SHP77 (cell line): Measurements from ENCODE around the gene NKAP.
"Not testable (repeated sequence)": the region's sequence is repeated elsewhere in the genome, so short reads cannot be mapped to it uniquely, and the experiment has no call there.

Experiments used
- DNase-seq, 2 experiments: peaks; one replicate each; lab custom pipeline; 2025; lab: John Stamatoyannopoulos, UW

NKAP gene

DNA sequence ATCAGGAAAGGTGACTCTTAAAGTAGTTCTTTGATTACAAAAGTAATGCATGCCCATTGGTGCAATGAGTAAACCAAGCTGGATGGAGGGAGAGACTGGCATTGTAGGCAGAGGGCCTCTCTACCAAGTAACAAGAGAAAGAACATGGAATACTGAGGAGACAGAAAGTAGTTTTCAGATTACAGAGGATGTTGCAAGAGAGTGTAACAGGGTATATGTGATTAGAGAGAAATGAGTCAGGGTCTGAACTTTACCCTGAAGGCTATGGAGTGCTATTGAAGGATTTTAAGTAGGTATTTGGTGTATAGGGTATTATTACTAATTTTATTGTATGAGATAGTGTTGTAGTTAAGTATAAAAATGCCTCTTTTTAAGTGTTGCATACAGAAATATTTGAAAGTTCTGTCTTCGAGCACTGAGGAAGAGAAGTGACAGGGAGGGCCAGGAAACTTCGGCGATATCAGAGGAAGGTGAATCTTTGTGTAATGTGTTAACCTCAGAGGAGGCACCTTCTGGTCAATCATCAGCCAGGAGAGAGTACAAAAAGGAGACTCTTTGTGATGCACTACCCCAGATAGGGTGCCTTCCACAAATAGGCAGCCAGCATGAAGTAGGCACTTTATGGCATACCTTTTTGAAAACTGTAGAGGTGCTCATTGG, 8.2 kb downstream of the NKAP start:
- no peak for DNase-seq

DNA sequence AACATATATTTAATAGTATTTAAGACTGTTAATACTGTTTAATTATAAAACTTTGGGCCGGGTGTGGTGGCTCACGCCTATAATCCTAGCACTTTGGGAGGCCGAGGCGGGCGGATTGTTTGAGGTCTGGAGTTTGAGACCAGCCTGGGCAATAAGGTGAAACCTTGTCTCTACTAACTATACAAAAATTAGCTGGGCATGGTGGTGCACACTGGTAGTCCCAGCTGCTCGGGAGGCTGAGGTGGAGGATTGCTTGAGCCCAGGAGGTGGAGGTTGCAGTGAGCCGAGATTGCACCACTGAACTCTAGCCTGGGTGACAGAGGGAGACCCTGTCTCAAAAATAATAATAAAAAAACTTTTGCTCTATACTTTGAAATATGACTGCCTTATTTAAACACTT, 21.2 kb downstream of the NKAP start:
- not testable (repeated sequence) for DNase-seq

DNA sequence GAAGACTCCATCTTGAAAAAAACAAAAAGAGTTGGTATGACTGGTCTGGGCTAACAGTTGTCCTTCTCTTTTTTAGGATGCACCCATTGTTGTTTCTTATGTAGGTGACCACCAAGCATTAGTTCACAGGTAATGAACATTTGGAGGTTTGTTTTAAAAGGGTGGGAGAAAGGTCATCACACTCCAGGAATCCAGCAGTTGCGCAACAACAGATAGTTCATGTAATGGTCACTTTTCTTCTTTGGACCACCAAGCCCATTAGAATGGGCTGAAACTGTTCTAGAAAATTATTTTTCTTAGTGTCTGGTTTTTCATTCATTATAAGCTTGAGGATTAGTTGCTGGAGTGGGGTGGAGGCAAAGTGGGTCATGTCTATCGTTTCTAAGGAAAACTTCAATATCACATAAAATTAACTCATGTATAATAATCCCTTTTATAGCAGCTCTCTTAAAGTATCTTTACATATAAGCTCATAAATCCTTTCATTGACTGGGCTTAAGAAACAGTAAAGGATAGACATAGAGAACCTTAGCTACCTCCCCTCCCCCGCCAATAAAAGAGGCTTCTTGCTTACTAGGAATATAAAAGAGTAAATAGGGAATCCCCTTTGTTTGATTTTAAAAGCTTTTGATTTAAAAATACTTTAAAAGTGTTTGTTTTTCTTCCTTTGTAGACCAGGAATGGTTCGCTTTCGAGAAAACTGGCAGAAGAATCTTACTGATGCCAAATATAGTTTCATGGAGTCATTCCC, 23.5 kb downstream of the NKAP start:
- DNase-seq, result no peak

DNA sequence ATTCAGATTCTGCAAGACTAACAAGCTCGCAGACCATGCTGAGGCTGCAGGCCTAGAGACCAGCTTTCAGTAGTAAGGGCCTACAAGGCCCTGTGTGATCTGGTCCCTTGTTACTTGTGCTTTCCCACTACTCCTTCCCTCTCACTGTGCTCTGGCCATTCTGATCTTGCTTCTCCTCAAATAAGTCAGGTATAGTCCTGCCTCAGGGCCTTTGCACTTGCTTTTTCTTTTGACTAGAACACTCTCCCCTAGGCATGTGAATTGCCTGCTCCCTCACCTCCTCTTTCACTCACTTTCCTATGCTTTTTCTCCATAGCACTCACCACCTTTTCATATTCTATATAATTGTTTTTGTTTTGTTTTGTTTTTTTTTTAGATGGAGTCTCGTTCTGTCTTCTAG, 25.7 kb downstream of the NKAP start:
- DNase-seq, result no peak

DNA sequence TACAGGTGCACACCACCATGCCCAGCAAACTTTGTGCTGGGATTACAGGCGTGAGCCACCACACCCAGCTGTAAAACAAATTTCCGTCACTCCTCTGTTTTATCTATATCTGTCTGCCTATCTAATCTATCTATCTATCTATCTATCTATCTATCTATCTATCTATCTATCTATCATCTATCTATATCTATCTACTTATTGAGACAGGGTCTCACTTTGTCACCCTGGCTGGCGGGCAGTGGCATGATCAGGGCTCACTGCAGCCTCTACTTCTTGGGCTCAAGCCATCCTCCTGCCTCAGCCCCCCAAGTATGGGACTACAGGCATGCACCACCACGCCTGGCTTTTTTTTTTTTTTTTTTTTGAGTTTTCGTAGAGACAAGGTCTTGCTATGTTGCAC, 27.2 kb downstream of the NKAP start:
- DNase-seq, result no peak

DNA sequence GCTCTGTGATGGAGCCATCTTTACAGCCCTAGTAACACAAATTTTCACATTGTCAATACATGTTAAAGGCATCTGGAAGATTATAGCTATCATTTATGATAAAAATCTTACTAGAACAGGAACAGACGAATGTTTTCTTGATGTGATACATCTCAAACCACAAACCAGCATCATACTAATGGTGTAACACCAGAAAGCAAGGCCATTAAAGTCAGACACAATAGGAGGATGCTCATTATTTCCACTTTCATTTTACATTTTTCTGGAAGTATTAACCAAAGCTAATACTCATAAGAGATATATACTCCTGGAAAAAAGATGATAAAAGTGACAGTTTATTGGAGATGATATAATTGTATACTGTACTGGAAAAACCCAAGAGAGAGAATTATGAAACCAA, 42.6 kb downstream of the NKAP start:
- DNase-seq, result no peak

DNA sequence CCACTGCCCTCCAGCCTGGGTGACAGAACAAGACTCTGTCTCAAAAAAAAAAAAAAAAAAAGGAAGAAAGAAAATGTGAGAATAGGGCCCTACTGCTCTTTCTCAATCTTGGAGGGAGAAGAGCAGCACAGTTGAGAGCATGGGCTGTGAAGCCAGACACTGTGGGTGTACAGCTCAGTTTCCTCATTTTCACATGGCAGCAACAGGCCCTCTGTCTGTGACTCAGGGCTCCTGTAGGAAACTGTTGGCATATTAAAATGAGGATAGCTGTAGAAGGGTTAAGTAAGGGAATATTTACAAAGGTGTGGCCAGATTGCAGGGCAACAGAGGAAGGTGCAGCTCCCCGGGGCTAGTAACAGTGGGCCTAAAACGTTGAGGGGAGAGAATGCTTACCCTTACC, 44.4 kb downstream of the NKAP start:
- DNase-seq, result no peak

DNA sequence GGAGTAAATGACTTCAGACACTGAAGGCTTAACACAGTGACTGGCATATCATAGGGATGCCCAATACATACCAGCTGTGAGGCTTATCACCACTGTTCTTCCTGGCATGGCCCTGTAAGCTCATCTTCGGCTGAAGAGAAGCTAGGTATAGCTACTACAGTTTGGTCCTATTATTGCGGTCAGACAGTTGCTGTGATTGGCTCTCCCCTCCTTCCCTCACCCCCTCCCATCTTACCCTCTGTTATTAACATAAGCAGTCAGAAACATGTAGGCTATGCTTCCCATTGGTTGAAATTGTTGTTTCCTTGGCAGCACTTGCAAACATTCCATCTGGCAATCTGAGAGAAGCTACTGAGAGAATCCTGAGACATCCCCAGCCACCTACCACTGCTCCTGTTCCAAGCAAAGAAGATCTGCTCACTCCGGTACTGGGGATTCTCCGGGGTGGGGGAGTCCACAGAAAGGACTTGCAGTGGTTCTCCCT, 47.7 kb downstream of the NKAP start, which contains the start of gene AKAP14:
Gene AKAP14, plus strand, starts transcription at position 51 of the 484 bp plus-strand sequence. CDS start 7,331 bp downstream, outside the sequence.
- DNase-seq, result no peak

DNA sequence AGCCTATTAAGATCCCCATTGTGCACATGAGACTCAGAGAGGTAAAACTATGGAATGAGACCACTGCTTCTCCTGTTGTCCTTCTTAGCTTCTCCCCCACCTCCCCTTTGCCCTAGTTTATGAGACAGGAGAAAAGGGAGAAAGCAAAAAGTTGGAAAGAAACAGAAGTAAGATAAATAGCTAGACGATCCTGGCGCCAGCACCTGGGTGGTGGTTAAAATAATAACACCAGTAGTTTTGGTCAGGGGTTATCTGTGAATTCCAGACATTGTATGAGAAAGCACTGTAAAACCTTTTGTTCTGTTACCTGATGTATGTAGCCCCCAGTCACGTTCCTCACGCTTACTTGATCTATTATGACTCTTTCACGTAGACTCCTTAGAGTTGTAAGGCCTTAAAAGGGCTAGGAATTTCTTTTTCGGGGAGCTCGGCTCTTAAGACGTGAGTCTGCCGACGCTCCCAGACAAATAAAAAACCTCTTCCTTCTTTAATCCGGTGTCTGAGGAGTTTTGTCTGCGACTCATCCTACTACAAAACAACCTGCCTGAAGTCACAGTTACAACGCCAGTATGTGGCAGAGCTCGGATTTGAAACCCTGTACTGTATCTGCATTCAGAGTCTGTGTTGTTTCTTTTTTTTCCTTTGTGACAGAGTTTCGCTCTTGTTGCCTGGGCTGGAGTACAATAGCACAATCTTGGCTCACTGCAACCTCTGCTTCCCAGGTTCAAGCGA, 51.4 kb downstream of the NKAP start:
- DNase-seq, result not testable (repeated sequence)

DNA sequence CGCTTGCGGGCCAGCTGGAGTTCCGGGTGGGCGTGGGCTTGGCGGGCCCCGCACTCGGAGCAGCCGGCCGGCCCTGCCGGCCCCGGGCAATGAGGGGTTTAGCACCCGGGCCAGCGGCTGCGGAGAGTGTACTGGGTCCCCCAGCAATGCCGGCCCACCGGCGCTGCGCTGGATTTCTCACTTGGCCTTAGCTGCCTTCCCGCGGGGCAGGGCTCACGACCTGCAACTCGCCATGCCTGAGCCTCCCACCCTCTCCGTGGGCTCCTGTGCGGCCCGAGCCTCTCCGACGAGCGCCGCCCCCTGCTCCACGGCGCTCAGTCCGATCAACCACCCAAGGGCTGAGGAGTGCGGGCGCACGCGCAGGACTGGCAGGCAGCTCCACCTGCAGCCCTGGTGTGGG, 52.9 kb downstream of the NKAP start:
- not testable (repeated sequence) for DNase-seq

DNA sequence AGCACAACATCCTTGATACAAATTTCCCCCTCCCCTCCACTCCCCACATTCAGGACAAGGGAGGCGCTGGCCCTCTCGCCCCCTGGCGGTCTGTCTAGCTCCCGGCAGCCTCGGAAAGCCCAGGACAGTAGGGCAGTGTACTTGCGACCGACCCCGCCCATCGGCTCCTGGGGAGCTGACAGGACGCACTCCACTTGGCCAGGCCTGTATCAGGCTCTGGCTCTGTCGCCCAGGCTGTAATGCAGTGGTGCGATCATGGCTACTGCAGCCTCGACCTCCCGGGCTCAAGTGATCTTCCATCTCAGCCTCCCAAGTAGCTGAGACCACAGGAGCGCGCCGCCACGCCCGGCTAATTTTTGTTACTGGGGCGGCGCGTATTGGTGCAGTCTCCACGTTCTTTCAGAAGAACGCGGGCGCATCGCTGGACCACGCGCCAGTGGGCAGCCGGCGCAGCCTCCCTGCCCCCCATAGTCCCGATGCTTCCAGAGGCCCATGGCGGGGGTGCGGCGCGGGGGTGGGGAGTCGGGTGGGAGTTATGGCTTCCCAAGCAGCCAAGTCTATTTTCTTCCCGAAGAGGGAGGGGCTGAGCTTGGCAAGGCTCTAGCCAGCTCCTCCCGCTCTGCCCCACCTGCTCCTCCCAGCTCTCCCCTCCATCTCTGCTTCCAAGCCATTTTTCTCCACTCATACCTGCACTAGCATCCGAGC, 55.7 kb downstream of the NKAP start:
- DNase-seq, result no peak

DNA sequence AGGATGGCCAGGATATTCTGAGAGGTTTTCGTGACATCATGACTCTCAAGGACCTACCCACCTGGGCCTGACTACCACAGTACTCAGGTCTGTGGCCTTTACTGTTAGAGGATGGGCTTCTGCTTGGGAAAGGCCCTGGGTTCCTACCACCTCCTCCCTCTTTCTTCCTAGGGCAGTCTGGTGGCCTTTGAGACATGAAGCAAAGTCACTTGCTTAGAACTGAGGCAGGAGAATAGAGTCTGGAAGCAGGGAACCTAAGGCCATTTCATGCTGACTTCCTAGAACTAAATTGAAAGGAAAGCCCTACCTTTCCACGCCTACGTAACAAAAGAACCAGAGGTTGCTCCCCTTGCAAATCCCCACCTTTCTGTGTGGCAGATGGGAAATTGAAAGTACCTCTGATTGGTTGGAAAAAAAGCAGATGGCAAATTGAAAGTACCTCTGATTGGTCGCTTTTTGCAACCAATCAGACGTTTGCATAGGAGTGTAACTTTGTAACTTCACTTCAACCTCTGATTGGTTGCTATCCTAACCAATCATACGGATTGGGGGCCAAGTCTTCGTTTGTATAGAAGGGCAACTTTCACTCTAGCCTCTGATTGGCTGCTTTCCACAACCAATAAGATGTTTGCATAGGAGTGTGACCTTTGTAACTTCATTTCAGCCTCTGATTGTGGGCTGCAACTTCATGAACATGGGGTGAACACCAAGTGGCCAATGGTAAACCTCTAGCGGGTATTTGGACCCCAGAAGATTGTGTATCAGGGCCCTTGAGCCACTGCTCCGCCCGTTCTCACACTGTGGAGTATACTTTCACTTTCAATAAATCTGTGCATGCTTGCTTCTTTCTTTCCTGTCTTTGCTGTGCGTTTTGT, 57.8 kb downstream of the NKAP start:
- peak; percentile 77 to 82 for DNase-seq

DNA sequence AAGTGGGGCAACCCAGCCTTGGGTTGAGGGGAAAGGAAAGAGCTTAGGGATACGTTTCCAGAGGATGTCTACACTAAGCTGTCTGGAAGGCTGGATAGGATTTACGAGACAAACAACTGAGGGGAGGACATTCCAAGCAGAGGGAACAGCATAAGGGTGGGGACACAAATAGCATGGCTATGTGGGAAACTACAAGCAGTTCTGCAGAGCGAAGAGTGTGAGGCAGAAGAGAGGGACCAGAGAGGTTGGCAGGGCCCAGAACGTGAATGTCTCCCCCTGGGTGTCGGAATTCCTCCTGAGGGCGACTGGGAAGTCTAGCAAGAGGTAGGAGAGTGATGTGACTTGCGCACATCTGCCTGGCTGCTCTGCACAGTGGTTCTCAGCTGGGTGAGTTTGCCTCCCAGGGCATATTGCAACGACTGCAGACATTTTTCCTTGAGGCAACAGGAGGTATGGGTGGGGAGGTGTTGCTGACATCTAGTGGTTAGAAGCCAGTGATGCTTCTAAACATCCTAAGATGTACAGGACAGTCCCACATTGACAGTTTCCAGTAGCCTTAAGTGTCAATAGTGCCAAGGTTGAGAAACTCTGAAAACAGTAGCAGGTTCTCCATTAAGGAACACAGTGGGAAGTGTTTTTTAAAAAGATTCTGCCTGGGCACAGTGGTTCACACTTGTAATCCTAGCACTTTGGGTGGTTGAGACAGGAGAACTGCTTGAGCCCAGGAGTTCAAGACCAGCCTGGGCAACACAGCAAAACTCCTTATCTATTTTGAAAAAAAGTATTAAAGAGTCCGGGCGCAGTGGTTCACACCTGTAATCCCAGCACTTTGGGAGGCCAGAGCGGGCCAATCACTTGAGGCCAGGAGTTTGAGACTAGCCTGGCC, 62.8 kb downstream of the NKAP start:
- peak; percentile 16 to 43 for DNase-seq

DNA sequence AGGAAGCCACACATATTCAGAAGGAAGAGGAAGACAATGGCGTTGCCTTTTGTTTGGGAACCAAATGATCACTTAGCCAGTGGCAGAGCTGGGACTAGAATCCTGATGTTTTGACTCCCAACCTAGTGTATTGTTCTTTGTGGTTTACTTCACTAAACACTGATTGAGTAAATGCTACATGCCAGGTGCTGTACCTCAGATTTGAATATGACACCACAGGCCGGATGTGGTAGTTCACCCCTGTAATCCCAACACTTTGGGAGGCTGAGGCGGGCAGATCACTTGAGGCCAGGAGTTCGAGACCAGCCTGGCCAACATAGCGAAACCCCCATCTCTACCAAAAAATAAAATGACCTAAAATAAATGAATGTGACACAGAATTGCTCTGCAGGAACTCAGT, 63.5 kb downstream of the NKAP start:
- DNase-seq, result no peak

DNA sequence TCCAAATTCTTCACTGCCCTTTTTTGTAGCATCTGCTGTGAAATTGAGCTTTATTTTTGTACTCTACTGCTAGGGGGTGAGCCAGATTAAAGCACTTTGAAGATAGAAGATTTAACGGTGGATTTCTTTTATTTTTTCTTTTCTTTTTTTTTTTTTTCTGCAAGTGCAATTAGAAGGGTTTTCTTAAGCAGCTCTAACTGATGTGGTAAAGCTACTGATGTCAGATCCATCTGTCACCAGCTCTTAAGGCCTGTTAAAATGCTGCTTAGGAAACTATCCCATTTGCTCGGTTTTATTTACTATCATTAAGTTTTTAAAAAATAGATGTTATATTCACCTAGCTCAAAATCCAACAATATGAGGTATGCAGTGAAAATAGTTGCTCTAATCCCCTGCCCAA, 64.8 kb downstream of the NKAP start:
- DNase-seq, result no peak

DNA sequence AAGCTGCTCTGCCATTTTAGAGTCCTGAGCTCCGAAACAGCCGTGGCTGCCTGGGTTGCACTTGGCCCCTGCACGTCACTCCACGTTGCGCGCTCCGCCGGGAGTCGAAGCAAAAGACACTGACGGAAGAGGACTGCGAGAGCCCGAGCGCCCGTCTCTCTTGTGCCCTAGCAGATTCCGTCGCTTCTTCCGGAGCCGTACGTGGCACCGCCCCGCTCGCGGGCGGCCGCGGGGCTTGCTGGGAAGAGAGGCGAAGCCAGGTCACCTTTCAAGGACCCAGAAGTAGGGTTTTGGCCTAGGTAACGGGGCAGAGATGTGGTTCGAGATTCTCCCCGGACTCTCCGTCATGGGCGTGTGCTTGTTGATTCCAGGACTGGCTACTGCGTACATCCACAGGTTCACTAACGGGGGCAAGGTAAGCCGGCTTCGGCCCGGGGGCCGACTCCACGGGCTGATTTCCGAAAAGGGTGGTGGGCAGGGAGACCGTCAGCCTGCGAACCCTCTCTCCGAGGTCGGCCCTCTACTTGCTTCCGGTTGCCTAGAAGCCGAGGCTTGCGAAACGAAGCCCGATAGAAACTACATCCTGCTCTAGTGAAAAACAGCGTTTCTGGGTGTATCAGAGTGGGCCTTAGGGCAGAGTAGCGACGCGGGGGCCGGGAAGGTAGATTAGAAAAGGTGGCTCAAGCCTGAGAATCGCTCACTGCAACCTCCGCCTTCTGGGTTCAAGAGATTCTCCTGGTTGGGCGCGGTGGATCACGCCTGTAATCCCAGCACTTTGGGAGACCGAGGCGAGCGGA, 71.8 kb downstream of the NKAP start, which contains the start of the genes NDUFA1 and RNF113A:
Gene NDUFA1, plus strand, starts transcription at position 234 of the 797 bp plus-strand sequence. Its CDS starts 80 bp downstream, at position 314.
Gene RNF113A, minus strand, starts transcription at position 135 of the 797 bp plus-strand sequence. Its CDS starts 120 bp downstream, at position 15.
- peak; percentile 75 to 76 for DNase-seq

DNA sequence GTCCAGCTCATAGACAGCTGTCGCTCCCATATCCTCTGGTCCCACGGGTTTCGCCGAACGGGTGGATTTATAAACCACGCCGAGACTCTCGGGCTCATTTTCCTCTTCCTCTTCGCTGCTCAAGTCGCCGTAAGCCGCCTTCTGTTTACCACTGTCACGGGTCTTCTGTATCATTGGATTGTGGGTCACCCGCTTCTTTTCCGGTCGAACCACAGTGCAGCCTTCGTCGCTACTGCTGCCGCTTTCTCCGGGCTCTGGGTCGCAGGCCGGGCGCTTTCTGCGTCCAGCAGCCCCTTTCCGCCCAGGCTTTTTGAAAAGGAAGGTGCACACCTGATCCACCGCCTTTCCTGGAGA, 72.3 kb downstream of the NKAP start:
- no peak for DNase-seq
